Skeletal muscle satellite cell (primary cell): Measurements from ENCODE around the gene C6orf132.
A peak's percentile ranks its signal among the peaks of the same experiment; 100 is the strongest.

Source experiments
- H3K27me3 ChIP-seq: 2 replicates; pipeline ENCODE4 v1.7.0; 2013; ENCODE audit warnings: low read length; ENCODE audit not compliant: control insufficient read depth, insufficient read depth
- H3K36me3 ChIP-seq: 2 replicates; pipeline ENCODE4 v1.7.0; 2013; ENCODE audit warnings: mild to moderate bottlenecking, control low read depth, low read length; ENCODE audit not compliant: insufficient read depth
- H3K4me1 ChIP-seq: 2 replicates; pipeline ENCODE4 v1.7.0; 2013; ENCODE audit warnings: low read length; ENCODE audit not compliant: control insufficient read depth, insufficient read depth
- H3K4me2 ChIP-seq: 2 replicates; pipeline ENCODE4 v1.7.0; 2013; ENCODE audit warnings: mild to moderate bottlenecking, low read length
- H3K4me3 ChIP-seq: 2 replicates; pipeline ENCODE4 v1.7.0; 2013; ENCODE audit warnings: low read length
- H3K9ac ChIP-seq: 2 replicates; pipeline ENCODE4 v1.7.0; 2013; ENCODE audit warnings: mild to moderate bottlenecking, low read depth, low read length, moderate library complexity
- H3K9me3 ChIP-seq: replicated peaks from 2 replicates; pipeline ENCODE4 v1.7.0; 2013; ENCODE audit warnings: mild to moderate bottlenecking, control low read depth, low read length

Gene C6orf132

DNA sequence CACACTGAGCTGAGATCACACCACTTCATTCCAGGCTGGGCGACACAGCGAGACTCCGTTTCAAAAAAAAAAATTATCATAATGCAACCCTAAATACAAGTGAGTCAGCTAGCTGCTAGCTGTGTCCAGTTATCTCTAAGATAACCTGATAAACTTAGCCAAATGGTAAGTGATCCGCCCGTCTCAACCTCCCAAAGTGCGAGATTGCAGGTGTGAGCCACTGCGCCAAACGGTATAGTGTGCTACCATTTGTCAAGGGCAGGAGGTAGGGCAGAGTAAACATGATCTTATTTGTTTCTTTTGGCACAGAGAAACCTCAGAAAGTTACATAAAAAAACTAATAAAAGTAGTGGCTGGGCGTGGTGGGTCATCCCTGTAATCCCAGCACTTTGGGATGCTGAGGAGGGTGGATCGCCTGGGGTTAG is 4.7 kb upstream of the C6orf132 start:
- Histone ChIP-seq H3K4me1 (peaks cover 8% of the 10 kb centered on the region), H3K4me3 (no peak overlapping the region), H3K9ac (no peak overlapping the region), H3K9me3 (no peaks in the 10 kb centered on the region), H3K27me3 (peaks cover 1% of the 10 kb centered on the region), H3K36me3 (no peaks in the 10 kb centered on the region), H3K4me2 (no peak overlapping the region)

DNA sequence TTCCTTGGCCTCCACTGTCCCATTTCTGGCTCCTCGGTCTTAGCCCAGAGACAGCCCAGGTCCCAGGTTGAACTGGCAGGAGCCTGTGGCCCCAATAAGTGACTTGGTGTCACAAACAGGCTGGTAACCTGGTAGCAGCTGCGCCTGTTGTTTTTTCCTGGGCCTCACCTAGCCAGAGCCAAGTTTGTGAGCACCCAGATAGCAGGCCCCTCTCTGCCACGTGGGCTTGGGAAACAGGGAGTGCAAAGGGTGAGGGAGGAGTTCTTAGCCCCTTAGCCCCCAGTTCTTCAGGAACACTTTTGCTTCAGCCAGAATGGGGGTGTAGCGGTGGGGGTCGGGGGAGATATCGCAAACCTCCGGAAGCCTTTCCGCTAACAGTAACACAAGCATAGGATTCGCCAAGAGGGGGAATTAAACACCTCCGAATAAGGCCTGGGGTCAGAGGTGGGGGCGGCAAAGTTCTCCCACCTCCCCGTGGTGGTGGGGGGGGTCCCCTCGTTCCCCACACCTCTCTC is 760 bp downstream of the C6orf132 start:
- peak overlapping the region; percentile 93 for H3K4me2 ChIP-seq
- no peaks in the 10 kb centered on the region for H3K27me3 ChIP-seq
- H3K36me3 ChIP-seq, result no peaks in the 10 kb centered on the region
- H3K4me1 ChIP-seq, result peaks cover 48% of the 10 kb centered on the region
- peak overlapping the region; percentile 69 for H3K4me3 ChIP-seq
- H3K9me3 ChIP-seq, result no peaks in the 10 kb centered on the region
- peak overlapping the region; percentile 91 for H3K9ac ChIP-seq

DNA sequence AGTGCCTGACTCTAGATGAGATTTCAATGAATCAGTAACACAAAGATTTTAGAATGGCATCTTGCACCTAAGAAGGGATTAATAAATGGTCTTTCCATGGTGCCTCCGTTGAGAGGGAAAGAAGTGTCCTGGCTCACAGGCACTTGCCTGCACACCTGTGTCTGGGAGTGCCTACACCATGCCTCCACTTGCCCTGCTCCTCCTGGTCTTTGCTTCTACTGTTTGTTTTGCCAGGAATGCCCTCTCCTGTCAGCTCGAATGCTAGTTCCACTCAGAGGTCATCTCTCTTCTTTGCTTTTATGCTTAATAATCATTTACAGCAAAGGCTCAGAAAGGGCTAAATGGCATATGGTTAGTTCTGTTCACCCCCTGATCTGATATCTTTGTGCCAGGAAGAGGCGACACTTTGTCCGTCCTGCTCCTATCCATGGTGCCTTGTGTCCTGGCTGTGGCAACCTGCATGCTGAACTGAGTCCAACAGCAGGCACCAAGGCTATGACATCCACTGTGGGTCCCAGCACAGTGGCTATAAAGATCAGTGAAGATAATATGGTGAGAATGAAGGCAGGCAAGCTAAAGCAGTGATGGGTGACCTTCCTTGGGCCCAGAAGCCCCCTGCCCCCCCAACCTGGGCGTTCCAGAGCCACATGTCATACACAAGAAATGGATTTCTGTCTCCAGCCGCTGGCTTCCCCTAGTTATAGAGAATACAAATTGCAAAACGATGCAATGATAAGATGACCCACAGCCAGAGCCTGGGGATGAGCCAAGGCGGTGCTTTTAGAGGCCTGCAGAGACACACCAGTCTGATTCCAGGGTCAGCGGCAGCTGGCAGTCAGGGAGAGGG is 1.4 kb downstream of the C6orf132 start:
- H3K9ac ChIP-seq, result peak overlapping the region; percentile 91

DNA sequence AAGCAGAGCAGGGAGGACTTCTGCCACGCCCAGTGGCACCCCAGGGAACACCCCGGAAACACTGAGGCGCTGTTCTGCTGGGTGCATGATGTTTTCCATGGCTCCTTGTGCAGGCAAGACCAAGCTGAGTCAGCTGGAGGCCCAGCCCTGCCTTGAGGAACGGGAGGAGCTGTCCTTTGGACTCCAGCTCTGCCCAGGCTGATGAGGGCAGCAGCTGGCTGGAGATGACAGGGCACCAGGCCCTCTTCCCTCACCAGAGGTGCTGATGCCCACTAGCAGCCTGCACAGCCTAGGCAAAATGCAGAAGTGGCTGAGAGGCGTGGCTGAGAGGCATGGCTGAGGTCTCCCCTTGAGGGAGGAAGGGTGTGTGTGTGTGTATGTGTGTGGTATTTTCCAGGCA is 2.4 kb downstream of the C6orf132 start:
- peaks cover 53% of the 10 kb centered on the region for H3K4me1 ChIP-seq
- H3K9ac ChIP-seq, result no peak overlapping the region
- H3K4me2 ChIP-seq, result peak overlapping the region; percentile 20
- H3K9me3 ChIP-seq, result no peaks in the 10 kb centered on the region
- no peaks in the 10 kb centered on the region for H3K36me3 ChIP-seq
- H3K4me3 ChIP-seq, result no peak overlapping the region
- H3K27me3 ChIP-seq, result no peaks in the 10 kb centered on the region

More for the DNA sequence above, 1.4 kb downstream of the C6orf132 start:
- no peaks in the 10 kb centered on the region for H3K36me3 ChIP-seq
- H3K4me1 ChIP-seq, result peaks cover 53% of the 10 kb centered on the region
- peak overlapping the region; percentile 69 for H3K4me3 ChIP-seq
- peak overlapping the region; percentile 93 for H3K4me2 ChIP-seq
- H3K9me3 ChIP-seq, result no peaks in the 10 kb centered on the region
- no peaks in the 10 kb centered on the region for H3K27me3 ChIP-seq

DNA sequence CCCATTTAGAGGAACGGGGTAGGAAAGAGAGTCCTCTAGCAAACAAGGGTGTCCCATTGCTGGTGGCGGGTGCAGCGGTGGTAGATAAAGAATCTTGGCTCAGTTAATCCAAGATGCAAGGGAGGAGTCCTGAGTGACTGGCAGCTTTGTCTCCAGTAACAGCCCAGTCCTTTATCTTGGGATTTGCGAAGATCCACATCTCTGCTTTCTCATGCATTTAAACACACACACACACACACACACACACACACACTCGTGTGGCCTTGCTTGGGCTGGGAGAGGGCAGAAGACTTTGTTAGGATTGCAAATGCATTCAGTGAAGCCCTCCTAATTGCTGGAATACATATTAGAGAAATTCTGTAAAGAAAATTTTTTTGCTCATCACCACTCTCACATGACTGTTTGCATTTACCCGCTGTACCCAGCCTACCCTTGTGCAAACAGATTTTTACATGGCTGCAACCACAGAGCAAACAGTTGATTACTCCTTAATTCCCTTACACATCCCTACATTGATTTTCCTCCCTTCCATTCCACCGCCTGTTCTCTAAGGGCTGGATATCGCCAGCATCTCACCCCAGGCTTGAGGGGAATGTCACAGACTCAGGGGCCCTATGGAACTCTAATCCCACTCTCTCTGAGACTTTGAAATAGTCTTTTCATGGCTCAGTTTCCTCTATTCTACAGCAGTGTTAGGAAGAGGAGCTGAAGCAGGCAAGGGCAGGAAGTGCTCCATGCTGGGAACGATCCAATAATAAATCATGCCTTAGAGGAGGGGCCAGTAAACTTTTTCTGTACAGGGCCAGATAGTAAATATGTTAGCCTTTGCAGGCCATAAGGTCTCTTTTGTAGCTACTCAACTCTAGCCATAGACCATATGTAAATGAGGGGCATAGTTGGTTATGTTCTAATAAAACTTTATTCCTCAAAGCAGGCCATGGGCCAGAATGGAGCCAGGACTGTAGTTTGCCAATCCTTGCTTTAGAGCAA is 3.5 kb downstream of the C6orf132 start:
- H3K9me3 ChIP-seq, result no peaks in the 10 kb centered on the region
- H3K4me1 ChIP-seq, result peaks cover 53% of the 10 kb centered on the region
- no peaks in the 10 kb centered on the region for H3K27me3 ChIP-seq
- no peak overlapping the region for H3K9ac ChIP-seq
- no peaks in the 10 kb centered on the region for H3K36me3 ChIP-seq
- H3K4me2 ChIP-seq, result no peak overlapping the region
- no peak overlapping the region for H3K4me3 ChIP-seq

DNA sequence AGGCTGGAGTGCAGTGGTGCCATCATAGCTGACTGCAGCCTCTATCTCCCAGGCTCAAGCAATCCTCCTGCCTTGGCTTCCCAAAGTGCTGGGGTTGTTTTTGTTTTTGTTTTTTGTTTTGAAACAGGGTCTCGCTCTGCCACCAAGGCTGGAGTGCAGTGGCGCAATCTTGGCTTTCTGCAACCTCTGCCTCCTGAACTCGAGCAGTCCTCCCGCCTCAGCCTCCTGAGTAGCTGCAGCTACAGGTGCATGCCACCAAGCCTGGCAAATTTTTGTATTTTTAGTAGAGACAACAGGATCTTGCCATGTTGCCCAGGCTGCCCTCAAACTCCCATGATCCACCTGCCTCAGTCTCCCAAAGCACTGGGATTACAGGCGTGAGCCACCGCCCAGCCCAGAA is 4.2 kb downstream of the C6orf132 start:
- Histone ChIP-seq H3K4me3 (no peak overlapping the region), H3K4me1 (peaks cover 53% of the 10 kb centered on the region), H3K4me2 (no peak overlapping the region), H3K9me3 (no peaks in the 10 kb centered on the region), H3K9ac (no peak overlapping the region), H3K36me3 (no peaks in the 10 kb centered on the region), H3K27me3 (no peaks in the 10 kb centered on the region)

DNA sequence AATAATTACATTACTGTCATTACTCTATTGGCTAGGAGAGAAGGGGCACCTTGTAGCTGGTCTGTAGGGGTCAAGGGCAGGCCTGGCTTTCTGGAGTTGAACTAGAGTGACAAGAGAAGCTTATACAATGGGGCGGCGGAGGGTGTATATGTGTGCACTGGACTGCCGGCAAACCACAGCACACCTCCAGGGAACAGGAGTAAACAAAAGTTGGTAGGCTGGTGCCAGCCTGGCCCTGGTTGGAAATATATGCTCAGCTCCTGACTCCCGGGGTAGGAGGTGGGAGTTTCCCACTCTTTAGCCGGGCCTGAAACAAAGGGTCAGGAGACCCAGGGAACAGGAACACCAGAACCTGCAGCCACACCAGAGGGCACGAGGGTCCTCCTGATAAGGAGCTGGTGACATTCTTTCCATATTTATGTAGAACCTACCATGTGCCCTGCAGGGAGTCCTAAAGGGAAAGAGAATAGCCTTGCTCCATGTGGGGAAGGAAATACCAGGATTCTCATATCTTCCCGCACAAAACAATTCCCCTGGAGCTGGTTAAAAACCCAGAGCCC is 5.1 kb downstream of the C6orf132 start:
- peaks cover 46% of the 10 kb centered on the region for H3K4me1 ChIP-seq
- no peaks in the 10 kb centered on the region for H3K36me3 ChIP-seq
- no peaks in the 10 kb centered on the region for H3K9me3 ChIP-seq
- H3K4me3 ChIP-seq, result no peak overlapping the region
- H3K9ac ChIP-seq, result no peak overlapping the region
- H3K27me3 ChIP-seq, result no peaks in the 10 kb centered on the region
- H3K4me2 ChIP-seq, result peak overlapping the region; percentile 55

DNA sequence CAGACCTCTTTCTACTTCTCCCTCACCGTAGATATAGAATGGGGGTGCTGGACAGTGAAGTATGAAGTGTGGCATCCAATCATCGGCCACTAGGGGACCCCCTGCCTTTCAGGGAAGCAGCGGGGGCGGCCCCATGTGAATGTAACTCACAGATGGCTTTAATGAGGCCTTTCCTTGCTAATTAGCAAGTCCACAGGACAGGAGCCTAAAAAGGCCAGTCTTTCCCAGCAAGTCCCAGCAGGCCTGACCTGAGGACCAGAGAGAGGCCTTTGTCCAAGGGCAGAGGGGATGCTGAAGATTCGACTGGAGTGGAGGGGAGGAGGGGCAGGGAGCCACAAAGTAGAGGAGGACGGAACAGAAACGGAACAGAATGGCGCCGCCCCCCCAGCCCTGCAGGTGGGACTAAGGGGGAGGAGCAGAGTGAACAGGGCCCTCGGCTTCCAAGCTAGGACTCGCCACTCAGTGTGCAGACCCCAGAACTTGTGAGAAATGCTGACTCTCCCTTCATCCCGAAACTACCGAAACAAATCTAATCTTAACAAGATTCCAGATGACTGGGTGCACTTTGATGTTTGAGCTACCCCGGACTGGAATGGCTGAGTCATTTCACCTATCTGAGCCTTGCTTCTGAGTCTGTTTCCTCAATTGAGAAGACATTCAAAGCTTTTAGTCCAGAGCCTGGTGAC is 5.8 kb downstream of the C6orf132 start:
- Histone ChIP-seq H3K9me3 (no peaks in the 10 kb centered on the region), H3K4me3 (no peak overlapping the region), H3K36me3 (no peaks in the 10 kb centered on the region), H3K27me3 (no peaks in the 10 kb centered on the region), H3K4me2 (peak overlapping the region; percentile 55), H3K4me1 (peaks cover 47% of the 10 kb centered on the region), H3K9ac (no peak overlapping the region)

DNA sequence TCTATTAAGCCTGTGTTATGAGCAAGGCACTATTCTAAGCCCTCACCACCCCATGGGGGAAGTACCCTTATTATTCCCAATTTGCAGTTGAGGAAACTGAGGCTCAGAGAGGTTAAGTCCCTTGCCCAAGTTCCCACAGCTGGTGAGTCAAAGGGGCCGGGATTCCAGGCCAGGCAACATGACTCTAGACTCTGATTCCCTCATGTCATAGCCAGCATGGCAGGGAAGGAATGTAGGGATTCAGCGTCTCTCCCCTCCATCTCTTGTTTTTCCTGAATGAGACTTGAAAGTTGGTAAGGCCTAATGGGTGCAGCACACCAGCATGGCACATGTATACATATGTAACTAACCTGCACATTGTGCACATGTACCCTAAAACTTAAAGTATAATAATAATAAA is 6.7 kb downstream of the C6orf132 start:
- H3K36me3 ChIP-seq, result no peaks in the 10 kb centered on the region
- no peak overlapping the region for H3K4me2 ChIP-seq
- H3K4me1 ChIP-seq, result peaks cover 43% of the 10 kb centered on the region
- H3K27me3 ChIP-seq, result no peaks in the 10 kb centered on the region
- H3K4me3 ChIP-seq, result no peak overlapping the region
- no peak overlapping the region for H3K9ac ChIP-seq
- H3K9me3 ChIP-seq, result no peaks in the 10 kb centered on the region

DNA sequence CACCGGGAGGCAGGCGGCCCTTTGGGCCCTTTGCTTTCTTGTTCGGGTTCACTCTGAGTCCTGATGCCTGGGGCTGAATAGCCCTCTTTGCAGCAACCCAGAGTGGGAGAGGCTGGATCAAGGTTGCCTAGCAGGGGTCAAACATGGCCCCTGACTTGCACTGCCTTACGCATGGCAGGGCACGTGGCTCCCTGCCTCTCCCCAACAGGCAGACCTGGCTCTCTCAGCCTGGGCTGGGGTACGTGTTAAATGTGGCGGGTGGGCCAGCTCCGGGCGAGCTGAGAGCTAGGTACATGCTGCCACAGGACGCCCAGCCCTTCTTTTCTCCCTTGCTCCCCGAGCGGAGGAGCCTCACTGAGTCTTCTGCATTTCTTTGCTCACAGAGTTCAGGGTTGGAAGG is 7.3 kb downstream of the C6orf132 start:
- no peak overlapping the region for H3K9ac ChIP-seq
- no peaks in the 10 kb centered on the region for H3K27me3 ChIP-seq
- H3K9me3 ChIP-seq, result no peaks in the 10 kb centered on the region
- peaks cover 37% of the 10 kb centered on the region for H3K4me1 ChIP-seq
- H3K4me3 ChIP-seq, result no peak overlapping the region
- no peaks in the 10 kb centered on the region for H3K36me3 ChIP-seq
- H3K4me2 ChIP-seq, result no peak overlapping the region
